OCI-M1 (cell line): ENCODE data around the gene ULK3.

Source experiments
- DNase-seq: peaks from one replicate; lab custom pipeline; 2025; lab: John Stamatoyannopoulos, UW

ULK3 gene

GRCh38 chr15:74799255-74799855, 43.6 kb downstream of the ULK3 start:
- peak; percentile 15 for DNase-seq

DNA sequence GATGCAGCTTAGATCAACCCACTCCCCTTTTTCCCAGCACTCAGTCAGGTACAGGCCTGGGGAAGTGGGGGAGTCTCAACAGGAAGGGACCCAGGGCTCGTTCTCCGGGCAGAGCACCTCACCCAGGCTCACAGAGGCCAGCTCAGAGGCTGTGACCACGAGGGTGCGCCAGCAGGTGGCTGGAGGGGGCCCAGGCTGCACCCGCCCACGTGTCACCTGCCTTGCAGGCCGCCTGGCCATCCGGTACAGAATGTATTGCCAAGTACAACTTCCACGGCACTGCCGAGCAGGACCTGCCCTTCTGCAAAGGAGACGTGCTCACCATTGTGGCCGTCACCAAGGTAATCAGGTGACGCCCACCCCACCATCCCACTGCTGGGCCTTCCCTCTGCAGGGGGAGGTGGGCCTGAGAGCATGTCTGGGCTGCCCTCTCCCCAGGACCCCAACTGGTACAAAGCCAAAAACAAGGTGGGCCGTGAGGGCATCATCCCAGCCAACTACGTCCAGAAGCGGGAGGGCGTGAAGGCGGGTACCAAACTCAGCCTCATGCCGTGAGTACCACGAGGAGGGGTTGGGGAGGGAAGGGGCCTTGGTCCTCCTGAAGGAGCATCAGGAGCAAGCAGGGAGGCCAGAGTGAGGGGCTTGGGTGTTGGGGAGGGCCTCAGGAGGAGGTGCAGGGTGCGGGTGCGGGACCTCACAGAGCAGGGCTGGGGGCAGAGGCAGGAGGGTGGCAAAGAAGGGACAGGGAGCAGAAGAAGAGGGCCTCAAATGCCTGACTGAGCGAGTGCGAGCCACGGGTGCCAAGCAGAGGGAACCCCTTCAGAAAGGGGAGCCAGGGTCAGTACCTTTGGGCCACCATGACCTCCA, 44.3 kb downstream of the ULK3 start:
- DNase-seq, result no peak

GRCh38 chr15:74795966-74796625, 46.9 kb downstream of the ULK3 start:
- no peak for DNase-seq

GRCh38 chr15:74794970-74795349, 48.0 kb downstream of the ULK3 start:
- no peak for DNase-seq

DNA sequence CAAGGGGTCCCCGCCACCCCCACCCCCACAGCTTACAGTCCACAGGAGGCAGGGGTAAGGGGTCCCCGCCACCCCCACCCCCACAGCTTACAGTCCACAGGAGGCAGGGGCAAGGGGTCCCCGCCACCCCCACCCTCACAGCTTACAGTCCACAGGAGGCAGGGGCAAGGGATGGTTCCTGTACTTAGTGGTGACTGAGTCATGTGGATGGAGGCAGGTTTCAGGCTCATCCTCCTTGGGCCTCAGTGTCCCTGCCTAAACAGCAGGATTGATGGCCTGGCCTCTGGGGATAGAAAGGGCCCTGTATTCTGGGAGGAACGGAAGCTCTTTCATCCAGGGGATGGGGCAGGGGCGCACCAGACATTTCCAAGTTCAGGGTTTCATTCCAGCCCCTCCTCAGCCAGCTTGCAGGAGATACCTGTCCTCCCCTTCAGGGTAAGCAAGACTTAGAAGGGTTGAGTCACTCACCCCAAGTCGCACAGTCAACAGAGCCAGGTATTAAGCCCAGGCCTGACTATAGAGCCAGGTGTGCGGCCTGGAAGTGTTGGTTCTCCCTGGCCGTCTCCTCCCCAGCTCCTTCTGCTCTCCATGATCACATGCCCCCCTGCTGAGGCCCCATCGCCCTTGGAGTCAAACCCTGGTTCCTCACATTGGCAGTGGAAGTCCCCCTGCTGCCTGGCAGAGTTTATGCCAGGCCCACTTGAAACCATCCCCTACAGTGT, 48.5 kb downstream of the ULK3 start:
- no peak for DNase-seq

DNA sequence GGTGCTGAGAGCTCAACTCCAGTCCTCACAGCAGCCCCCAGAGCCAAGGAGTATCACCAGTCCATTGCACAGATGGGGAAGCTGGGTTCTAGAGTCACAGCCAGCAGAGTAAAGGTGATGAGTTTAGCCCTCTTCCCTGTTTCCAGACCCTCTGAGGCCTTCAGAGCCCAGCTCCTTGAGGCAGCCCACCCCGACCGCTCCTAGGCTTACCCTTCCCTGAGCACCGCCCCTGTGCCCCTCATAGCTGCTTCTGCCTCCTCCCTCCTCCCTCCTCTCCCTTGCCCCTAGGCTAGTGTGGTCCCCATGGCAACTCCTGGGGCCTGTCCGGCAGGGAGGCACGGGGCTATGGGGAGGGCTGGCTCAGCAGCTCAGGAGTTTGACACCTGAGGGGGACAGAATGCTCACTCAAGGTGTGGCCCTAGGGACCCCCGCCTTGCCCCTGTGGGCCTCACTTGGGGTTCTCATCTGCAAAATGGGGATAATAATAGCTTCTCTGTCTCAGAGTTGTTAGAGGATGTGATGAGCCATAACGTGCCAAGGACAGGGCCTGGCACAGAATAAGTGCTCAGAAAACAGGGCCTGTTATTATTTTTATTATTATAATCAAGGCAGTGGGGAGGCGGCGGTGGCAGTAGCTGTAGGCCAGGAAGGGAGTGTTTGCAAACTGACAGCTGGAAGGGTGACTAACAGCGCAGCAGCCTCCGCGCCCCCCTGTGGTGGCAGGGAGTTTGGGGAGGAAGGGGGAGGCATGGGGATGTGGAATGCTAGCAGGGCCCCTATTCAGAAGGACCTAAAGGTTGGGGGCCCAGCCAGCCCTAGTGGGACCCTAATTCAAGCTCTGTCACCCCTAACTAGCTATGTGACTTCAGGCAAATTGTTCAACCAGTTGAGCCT, 49.6 kb downstream of the ULK3 start:
- DNase-seq, result no peak

DNA sequence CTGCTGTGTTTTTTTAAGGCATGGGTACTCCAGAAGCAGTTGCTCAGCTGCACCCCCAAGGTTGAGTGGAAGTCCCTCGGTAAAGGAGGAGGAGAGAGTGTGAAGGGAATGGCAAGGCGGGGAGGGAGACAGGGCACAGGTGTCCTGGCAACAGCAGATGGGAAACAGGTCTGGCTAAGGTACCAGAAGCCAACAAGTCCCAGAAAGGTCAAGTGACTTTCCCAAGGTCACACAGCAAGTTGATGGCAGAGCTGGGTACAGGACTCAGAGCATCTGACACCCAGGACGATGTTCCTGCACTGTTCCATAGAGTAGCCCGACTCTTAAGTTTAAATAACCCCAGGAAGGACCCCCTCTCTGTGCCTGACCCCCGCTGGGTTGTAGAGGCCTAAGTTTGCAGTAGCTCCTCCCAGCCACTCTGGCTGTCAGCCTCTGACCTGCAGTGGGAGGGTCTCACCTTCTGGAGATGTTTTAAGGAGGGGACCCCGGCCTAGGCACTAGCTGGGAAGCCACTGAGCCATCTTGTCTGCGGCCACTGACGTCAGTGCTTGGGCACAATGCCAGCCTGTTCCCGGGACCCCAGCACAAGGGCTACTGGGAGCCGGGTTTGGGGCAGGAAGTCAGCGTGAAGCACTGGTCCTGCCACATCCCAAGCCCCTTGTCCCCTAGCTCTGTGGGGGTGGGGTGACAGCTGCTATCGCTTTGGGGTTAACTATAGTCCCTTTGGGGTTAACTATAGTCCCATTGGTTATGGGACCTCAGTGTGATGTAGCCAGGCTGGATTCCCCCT, 50.5 kb downstream of the ULK3 start:
- no peak for DNase-seq

GRCh38 chr15:74791667-74792066, 51.3 kb downstream of the ULK3 start:
- no peak for DNase-seq

DNA sequence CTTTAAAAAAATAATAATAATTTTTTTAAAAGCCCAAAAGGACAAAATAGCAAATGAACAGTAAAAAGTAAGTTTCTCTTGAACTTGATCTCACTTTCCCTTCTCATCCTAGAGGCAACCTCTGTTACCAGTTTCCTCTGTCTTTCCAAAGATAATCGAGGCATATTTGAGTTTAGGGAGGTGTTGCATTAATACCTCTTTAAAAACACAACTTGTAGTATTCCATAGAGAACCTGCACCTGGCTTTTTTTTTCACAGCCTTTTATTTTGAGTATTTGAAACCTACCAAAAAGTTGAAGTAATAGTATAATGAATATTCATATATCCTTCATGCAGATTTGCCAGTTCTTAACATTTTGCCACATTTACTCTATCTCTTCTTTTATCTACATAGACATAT, 51.9 kb downstream of the ULK3 start:
- DNase-seq, result no peak

DNA sequence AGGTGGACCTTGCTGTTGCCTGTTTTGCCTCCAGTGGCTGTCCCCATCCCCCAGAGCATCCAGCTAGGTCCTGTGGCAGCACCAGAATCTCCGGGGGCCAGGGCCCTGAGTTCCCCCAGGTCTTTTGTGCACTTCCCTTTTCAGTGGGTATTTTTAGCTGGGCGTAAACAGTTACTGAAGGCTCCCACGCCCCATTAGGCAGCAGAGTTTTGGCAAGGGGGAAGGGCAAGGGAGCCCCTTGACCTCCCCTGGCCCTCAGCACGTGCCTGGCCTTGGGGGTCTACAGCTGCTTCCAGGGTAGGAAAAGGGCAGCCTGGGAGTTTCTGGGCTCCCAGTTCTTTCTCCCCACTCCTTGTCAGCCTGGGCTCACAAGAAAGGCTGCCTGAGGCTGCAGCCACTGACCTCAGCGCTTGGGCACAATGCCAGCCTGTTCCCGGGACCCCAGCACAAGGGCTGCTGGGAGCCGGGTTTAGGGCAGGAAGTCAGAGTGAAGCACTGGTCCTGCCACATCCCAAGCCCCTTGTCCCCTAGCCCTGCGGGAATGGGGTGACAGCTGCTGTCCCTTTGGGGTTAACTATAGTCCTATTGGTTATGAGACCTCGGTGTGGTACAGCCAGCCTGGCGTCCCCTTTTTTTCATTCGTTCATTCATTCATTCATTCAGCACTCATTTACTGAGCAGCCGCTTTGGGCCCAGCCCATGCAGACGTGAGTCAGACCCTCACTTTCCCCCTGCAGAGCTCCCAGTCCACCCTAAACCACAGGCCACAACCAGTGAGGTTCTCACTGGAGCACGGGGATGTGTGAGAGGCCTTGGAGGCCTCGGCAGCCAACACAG, 52.7 kb downstream of the ULK3 start:
- DNase-seq, result peak; percentile 88

GRCh38 chr15:74789741-74790079, 53.2 kb downstream of the ULK3 start:
- DNase-seq, result no peak

GRCh38 chr15:74789171-74789631, 53.8 kb downstream of the ULK3 start:
- no peak for DNase-seq

- DNase-seq, result no peak
Observed at GRCh38 chr15:74788683-74789151, 54.2 kb downstream of the ULK3 start.

DNA sequence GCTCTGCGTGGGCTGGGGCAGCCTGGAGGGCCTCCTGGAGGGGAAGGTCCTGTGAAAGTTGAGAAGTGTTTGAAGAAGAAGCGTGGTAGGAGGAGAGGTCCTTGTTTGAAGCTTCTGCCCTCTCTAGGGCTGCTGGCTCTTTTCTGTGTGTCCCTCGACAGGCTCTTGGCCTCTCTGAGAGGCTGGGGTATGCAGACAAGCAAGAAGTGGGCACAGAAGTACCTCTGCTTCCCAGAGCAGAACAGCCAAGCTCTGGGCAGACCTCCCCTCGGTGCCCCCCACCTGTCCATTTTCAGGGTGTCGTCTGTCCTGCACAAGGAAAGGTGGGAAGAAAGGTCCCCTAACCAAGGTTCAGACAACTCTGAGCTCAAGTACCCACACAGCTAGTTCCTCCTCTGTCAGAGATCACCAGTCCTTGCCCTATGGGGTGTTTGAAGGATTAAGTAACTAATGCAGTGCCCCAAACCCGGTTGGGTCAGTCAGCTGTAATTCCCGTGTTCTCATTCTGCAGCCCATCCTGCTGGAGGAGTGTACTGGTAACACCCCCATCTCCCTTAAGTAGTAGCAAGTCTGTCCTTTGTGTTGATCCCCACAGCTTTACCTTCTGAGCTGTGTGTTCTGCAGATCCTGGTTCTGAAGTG, 54.8 kb downstream of the ULK3 start:
- DNase-seq, result no peak

DNA sequence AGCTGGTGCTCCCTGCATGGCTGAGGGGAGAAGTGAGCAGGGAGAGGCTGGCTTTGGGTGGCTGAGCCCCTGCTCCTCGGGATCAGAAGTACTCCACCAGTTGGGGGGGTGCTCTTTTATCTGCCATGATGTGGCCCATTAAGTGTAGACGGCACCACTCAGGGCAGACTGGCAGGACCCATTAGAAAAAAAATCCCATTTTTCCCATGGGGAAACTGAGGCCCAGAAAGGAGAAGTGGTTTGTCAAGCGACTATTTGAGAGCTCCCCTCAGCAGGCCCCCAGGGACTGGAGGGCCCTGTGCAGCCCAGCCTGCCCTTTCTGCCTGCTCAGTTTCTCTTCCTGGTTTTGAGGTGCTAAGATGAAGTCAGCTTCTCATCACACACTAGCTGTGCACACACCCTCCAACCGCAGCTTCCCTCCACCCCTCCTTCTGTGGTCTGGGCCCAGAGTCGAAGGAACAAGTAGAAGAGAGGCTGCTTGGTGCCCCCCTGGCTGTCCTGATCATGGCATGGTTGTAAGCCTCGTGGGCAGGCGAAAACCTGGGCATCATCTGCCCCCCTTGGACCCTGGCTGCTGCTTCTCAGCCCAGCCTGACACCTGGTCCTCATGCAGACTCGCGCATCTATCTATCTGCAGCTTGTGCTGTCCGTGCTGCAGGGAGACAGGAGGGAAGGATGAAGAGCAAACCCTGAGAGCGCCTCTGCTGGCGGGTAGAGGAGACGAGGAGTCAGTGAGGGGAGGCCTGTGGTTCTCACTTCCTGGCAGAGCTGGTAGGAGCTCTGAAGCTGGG, 55.5 kb downstream of the ULK3 start:
- peak; percentile 95 for DNase-seq

DNA sequence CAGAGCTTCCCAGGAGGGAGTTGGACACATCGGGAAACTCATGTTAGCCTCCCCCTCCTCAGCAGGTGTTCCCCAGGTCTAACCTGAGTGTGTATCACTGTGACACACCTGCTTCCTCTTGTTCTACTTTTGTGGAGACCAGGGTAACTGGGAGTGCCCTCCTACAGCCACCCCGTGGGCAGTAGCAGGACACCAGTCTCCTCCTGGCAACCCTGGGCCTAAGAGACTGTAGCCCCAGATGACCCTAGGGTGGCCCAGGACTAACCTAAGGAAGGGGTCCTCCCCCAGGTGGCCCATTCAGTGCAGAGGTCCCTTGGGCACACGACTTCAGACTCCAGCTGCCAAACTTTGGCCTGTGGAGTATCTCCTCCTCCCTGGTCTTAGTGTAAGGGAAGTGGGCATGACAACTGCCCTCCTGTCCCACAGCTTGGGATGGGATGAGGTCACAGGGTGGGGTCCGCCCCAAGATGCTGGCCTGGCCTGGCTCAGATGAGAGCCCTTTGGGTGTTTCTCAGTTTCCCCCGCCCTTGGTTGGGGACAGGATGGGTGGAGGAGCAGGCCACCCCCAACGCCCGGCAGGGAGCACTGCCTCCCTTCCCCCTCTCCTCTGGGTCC, 56.3 kb downstream of the ULK3 start:
- DNase-seq, result no peak
